ENCODE data around the gene KIAA0408. TPM values are rescaled to one million over a fixed set of nuclear protein-coding genes. Genes with fewer than 3 reads are reported as not detected.

Gene KIAA0408
- total and polyA plus RNA-seq, 3 experiments from 2014 or later = 0.76 to 11.0 (median 9.0) TPM

Other genes with a start within 250 kb of the KIAA0408 start
- gene RNF146, start 192.5 kb downstream of the KIAA0408 start, total RNA-seq = 10 to 100 TPM; 22.0 to 24.3 TPM
- 15.9 TPM for gene RNF146, start 192.5 kb downstream of the KIAA0408 start, polyA plus RNA-seq
- 10 to 100 TPM; 65.0 to 66.3 TPM for gene ECHDC1, start 115.8 kb downstream of the KIAA0408 start, total RNA-seq
- 67.7 TPM for gene ECHDC1, start 115.8 kb downstream of the KIAA0408 start, polyA plus RNA-seq
- not detected for gene C6orf58, start 117.8 kb upstream of the KIAA0408 start, total RNA-seq
- not detected for gene C6orf58, start 117.8 kb upstream of the KIAA0408 start, polyA plus RNA-seq